ENCODE results near the gene CHMP4A. TPM values are rescaled to one million over a fixed set of nuclear protein-coding genes. Genes with fewer than 3 reads are reported as not detected.
"Not testable (repeated sequence)": the region's sequence is repeated elsewhere in the genome, so short reads cannot be mapped to it uniquely, and the experiment has no call there.

CHMP4A gene
- total and polyA plus RNA-seq, 9 of the 15 experiments (the other 6 are each of a cell fraction or from before 2014, with no cell fraction given): 28.8 to 104 (median 52.7) TPM

- H3K9ac ChIP-seq (ENCODE audit: insufficient read depth in 1 of 2, low read depth in 2 of 2, low read length in 2 of 2); H3K27me3 ChIP-seq (ENCODE audit: control insufficient read depth in 2 of 2, insufficient read depth in 2 of 2, low read length in 2 of 2); H3K4me2 ChIP-seq (ENCODE audit: insufficient read depth, low read length); BruUV-seq (replicated peaks); FAIRE-seq; H4K20me1 ChIP-seq (replicated peaks; ENCODE audit: control insufficient read depth, insufficient read depth, low read length); H3K36me3 ChIP-seq (ENCODE audit: control insufficient read depth, insufficient read depth, low read length); H3K27ac ChIP-seq (ENCODE audit: extremely low read depth, low read depth, low read length); H3K9me1 ChIP-seq (ENCODE audit: control insufficient read depth, insufficient read depth, low read length); H3K4me3 ChIP-seq; DNase-seq (ENCODE audit: extremely low read depth in 1 of 4, low spot score in 3 of 4); intact Hi-C loops (cut with micrococcal nuclease); ATAC-seq; CTCF ChIA-PET (ENCODE audit: low intra/inter-chr PET ratio); H3K9me3 ChIP-seq (replicated peaks; ENCODE audit: control insufficient read depth, insufficient read depth, low read depth, low read length); H2AFZ ChIP-seq (ENCODE audit: low read depth, low read length): not testable (repeated sequence)
- 70% methylated on average over 9 of the region's 11 CpGs for WGBS (ENCODE audit: insufficient coverage, low coverage, missing lambda C conversion rate)
- Histone ChIP-seq H3K79me2 (ENCODE audit: control insufficient read depth, insufficient read depth, low read length) (peaks cover 10% of the 10 kb centered on the region; the same call in 2 of the 3 replicates), H3K4me1 (replicated peaks in 1 of 2; ENCODE audit: control insufficient read depth in 2 of 2, insufficient read depth in 2 of 2, low read length in 2 of 2) (peaks cover 13 to 15% of the 10 kb centered on the region in 2 experiments; a peak in 4 of 5 replicates)
- POLR2A ChIA-PET: interaction anchor here (0.9 kb wide), 1 partner anchor 52 kb away, joined by 3 read pairs; no protein-coding TSS in a partner anchor
- in situ Hi-C loops (cut with MboI): loop anchor here (10.0 kb wide), 1 partner anchor 189 kb away; no protein-coding TSS in a partner anchor
These were observed 32.1 kb upstream of the CHMP4A start for GRCh38 chr14:24245350-24245749.

- Histone ChIP-seq H4K20me1 (replicated peaks; ENCODE audit: control insufficient read depth, insufficient read depth, low read length) (no peaks in the 10 kb centered on the region; the same call in 1 of the 2 replicates), H3K27me3 (ENCODE audit: control insufficient read depth in 2 of 2, insufficient read depth in 2 of 2, low read length in 2 of 2) (no peaks in the 10 kb centered on the region), H3K9me1 (ENCODE audit: control insufficient read depth, insufficient read depth, low read length) (no peaks in the 10 kb centered on the region), H3K4me1 (replicated peaks in 1 of 2; ENCODE audit: control insufficient read depth in 2 of 2, insufficient read depth in 2 of 2, low read length in 2 of 2) (peaks cover 13 to 15% of the 10 kb centered on the region in 2 experiments; a peak in 4 of 5 replicates), H3K27ac (ENCODE audit: extremely low read depth, low read depth, low read length) (peak overlapping the region; percentile 98), H3K9ac (ENCODE audit: insufficient read depth in 1 of 2, low read depth in 2 of 2, low read length in 2 of 2) (peak overlapping the region; percentile 77 to 95), H3K36me3 (ENCODE audit: control insufficient read depth, insufficient read depth, low read length) (peaks cover 28% of the 10 kb centered on the region), H3K9me3 (replicated peaks; ENCODE audit: control insufficient read depth, insufficient read depth, low read depth, low read length) (no peaks in the 10 kb centered on the region), H3K79me2 (ENCODE audit: control insufficient read depth, insufficient read depth, low read length) (peaks cover 10% of the 10 kb centered on the region; the same call in 2 of the 3 replicates), H2AFZ (ENCODE audit: low read depth, low read length) (peak overlapping the region; percentile 84), H3K4me2 (ENCODE audit: insufficient read depth, low read length) (peak overlapping the region; percentile 88), H3K4me3 (peak overlapping the region; percentile 59)
- FAIRE-seq (peak; percentile 59), ATAC-seq (peak; percentile 0; the same call in 1 of the 3 replicates), DNase-seq (ENCODE audit: extremely low read depth in 1 of 4, low spot score in 3 of 4) (peak in 1 of 4 experiments; percentile 48)
- in situ Hi-C loops (cut with MboI) (loop anchor here (5.0 to 10.0 kb wide), 2 partner anchors 54 to 191 kb away; partner anchors contain the start of genes DHRS1 and NOP9), intact Hi-C loops (cut with micrococcal nuclease) (loop anchor here (1.0 to 2.0 kb wide), 3 partner anchors 27 to 187 kb away; partner anchors contain the start of gene RABGGTA)
- BruUV-seq (replicated peaks): no TSS peak
- 33% methylated on average over 4 of the region's 10 CpGs for WGBS (ENCODE audit: insufficient coverage, low coverage, missing lambda C conversion rate)
- POLR2A ChIA-PET: interaction anchor here (0.6 to 1.9 kb wide), 10 partner anchors 9 to 149 kb away, joined by 3 to 18 read pairs (median 5); partner anchors contain the start of genes CIDEB, DHRS1 and NOP9
- CTCF ChIA-PET (ENCODE audit: low intra/inter-chr PET ratio): interaction anchor here (1.4 to 3.0 kb wide), 2 partner anchors 53 to 65 kb away, joined by 5 to 41 read pairs; partner anchors contain the start of gene CIDEB
- no peak for TF ChIP-seq ELK3 (CRISPR knock-in tag; IDR thresholded peaks at IDR 0.05)
- 0 out of 2 replicates have a peak, but pooled peaks have one; percentile 39 for TF ChIP-seq SMARCA4 (IDR thresholded peaks at IDR 0.05)
- 0 out of 2 replicates have a peak, but pooled peaks have one; percentile 27 for TF ChIP-seq ZBTB5 (IDR thresholded peaks at IDR 0.05)
- peak; percentile 67; the same call in 1 of the 2 replicates for TF ChIP-seq ATF3 (IDR thresholded peaks at IDR 0.05)
- no peak for TF ChIP-seq ATF3 (CRISPR knock-in tag; conservative IDR thresholded peaks at IDR 0.05)
- TF ChIP-seq JUND (IDR thresholded peaks at IDR 0.05; ENCODE audit: borderline replicate concordance, low read depth, low read length): peak; percentile 66; the same call in 1 of the 2 replicates
- peak; percentile 47; the same call in 1 of the 3 replicates for TF ChIP-seq JUND (tag; IDR thresholded peaks at IDR 0.05; ENCODE audit: borderline replicate concordance, low read depth, low read length)
These were observed 30.1 kb upstream of the CHMP4A start for GRCh38 chr14:24243336-24243836.

Data from K562 (cell line).